Esophagus squamous epithelium (tissue), 4 donors: ENCODE data around the gene KRT84.

Experiments used
- CTCF ChIP-seq, 6 experiments: fragments of 450-650 bp in 4 of 6; fragments of 200-600 bp in 2 of 6; sonication (generic) in 2 of 6; IDR thresholded peaks; one replicate each; pipeline ENCODE4 v1.5.1; 2016 to 2019; ENCODE audit warnings: antibody characterized with exemption in 6 of 6, mild to moderate bottlenecking in 4 of 6, moderate library complexity in 4 of 6
- POLR2A ChIP-seq, 4 donors: fragments of 450-650 bp; IDR thresholded peaks; one replicate each; pipeline ENCODE4 v1.6.1; 2017; ENCODE audit warnings: antibody characterized with exemption in 4 of 4, mild to moderate bottlenecking in 4 of 4, moderate library complexity in 3 of 4

DNA sequence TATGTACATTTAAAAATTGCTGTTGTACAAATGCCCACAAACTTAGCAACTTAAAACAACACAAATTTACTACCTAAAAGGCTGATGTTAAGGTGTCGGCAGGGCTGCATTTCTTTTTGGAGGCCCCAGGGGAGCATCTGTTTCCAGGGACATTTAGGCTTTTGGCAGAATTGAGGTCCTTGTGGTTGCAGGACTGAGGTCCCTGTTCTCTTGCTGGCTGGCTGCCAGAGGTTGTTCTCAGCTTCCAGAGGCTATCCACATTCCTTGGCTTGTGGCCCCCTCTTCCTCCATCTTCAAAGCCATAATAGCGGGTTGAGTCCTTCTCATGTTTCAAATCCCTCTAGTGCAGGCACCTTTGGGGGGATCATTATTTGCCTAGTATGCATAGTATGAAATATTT lies 41.9 kb downstream of the KRT84 start:
- TF ChIP-seq CTCF (IDR thresholded peaks at IDR 0.05): no peak
- no peak for TF ChIP-seq POLR2A (IDR thresholded peaks at IDR 0.05)
